Glutamatergic neuron (in vitro differentiated cells): ENCODE results near the gene TIMM10B. TPM values are rescaled to one million over a fixed set of nuclear protein-coding genes. Genes with fewer than 3 reads are reported as not detected.

Source experiments
- DNase-seq: peaks from one replicate; pipeline ENCODE4 v3.0.0; 2022
- H3K27ac Mint-ChIP-seq: one replicate; pipeline ENCODE4 v1.8.0; 2020; ENCODE audit warnings: mild to moderate bottlenecking, mixed read lengths, inconsistent platforms; ENCODE audit not compliant: unreplicated experiment
- H3K27me3 Mint-ChIP-seq: one replicate; pipeline ENCODE4 v1.8.0; 2020; ENCODE audit warnings: mild to moderate bottlenecking, moderate library complexity, mixed read lengths, inconsistent platforms; ENCODE audit not compliant: unreplicated experiment
- H3K36me3 Mint-ChIP-seq: one replicate; pipeline ENCODE4 v1.8.0; 2020; ENCODE audit warnings: mild to moderate bottlenecking, mixed read lengths, inconsistent platforms; ENCODE audit not compliant: unreplicated experiment
- H3K4me1 Mint-ChIP-seq: one replicate; pipeline ENCODE4 v1.8.0; 2020; ENCODE audit warnings: mild to moderate bottlenecking, low read depth, mixed read lengths, inconsistent platforms; ENCODE audit not compliant: unreplicated experiment
- H3K4me3 Mint-ChIP-seq: one replicate; pipeline ENCODE4 v1.8.0; 2020; ENCODE audit warnings: mild to moderate bottlenecking, mixed read lengths, inconsistent platforms; ENCODE audit not compliant: unreplicated experiment
- H3K9me3 Mint-ChIP-seq: one replicate; pipeline ENCODE4 v1.8.0; 2020; ENCODE audit warnings: mild to moderate bottlenecking, moderate library complexity, mixed read lengths, inconsistent platforms; ENCODE audit not compliant: unreplicated experiment
- total RNA-seq: library from RNA; stranded (reverse); fragmentation: NEBNext Ultra II Directional; extraction: Animal tissue kit (Norgen Biotek cat#: 25700); gene quantifications from one replicate; pipeline ENCODE4 v1.2.1, GENCODE V29; 2021; ENCODE audit not compliant: unreplicated experiment
- TF ChIP-seq, protein P1 (sequence below): fragments of 200-600 bp; sonication (generic); IDR thresholded peaks from one replicate; pipeline ENCODE4 v1.5.0; 2021; ENCODE audit not compliant: partially characterized antibody, unreplicated experiment

TIMM10B gene
- total RNA-seq, 1 donor from 2014 or later: 35.9 TPM

DNA sequence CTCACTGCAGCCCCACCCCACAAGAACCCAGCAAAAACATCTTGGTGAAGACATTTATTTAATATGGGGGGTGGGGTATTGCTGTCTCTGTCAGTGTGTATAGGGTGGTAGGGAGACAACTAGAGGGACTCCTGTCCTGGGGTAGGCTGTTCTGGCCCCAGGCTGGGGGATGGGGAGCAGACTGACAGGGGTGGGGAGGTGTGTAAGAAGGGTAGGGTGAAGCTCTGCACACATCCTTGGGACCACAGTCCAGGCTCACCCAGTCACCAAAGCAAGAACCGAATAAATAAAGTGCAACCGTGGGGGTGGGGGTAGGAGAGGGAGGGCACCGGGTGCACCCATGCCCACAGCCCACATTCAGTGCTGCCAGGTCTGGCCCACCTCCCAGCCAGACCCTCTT is 32.7 kb upstream of the TIMM10B start:
- H3K27me3 Mint-ChIP-seq: no peaks in the 10 kb centered on the region
- no peaks in the 10 kb centered on the region for H3K9me3 Mint-ChIP-seq
- TF ChIP-seq, protein P1, sequence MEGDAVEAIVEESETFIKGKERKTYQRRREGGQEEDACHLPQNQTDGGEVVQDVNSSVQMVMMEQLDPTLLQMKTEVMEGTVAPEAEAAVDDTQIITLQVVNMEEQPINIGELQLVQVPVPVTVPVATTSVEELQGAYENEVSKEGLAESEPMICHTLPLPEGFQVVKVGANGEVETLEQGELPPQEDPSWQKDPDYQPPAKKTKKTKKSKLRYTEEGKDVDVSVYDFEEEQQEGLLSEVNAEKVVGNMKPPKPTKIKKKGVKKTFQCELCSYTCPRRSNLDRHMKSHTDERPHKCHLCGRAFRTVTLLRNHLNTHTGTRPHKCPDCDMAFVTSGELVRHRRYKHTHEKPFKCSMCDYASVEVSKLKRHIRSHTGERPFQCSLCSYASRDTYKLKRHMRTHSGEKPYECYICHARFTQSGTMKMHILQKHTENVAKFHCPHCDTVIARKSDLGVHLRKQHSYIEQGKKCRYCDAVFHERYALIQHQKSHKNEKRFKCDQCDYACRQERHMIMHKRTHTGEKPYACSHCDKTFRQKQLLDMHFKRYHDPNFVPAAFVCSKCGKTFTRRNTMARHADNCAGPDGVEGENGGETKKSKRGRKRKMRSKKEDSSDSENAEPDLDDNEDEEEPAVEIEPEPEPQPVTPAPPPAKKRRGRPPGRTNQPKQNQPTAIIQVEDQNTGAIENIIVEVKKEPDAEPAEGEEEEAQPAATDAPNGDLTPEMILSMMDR: no peak
- no peaks in the 10 kb centered on the region for H3K36me3 Mint-ChIP-seq
- no peak overlapping the region for H3K27ac Mint-ChIP-seq
- DNase-seq: no peak
- H3K4me3 Mint-ChIP-seq: no peak overlapping the region
- H3K4me1 Mint-ChIP-seq: no peaks in the 10 kb centered on the region

DNA sequence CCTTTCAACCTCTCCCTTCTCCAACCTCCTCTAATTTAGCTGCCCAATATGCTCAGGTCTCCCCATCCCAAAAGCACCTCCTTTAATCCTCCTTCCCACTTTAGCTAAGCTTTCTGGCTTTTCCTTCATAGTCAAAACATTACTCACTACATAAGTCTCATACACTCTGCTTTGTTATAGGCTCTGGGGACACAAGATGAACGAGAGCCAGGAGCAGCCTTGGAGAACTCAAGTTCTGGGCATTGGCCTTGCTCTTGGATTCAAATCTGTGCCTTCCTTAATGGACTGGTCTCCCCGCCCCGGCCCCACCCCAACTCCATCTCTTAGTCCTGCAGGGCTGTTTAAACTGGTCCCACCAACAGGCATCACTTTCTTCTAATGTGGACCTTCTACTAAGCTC is 29.1 kb upstream of the TIMM10B start:
- Mint-ChIP-seq H3K9me3 (no peaks in the 10 kb centered on the region), H3K27ac (no peak overlapping the region), H3K4me3 (no peak overlapping the region), H3K4me1 (no peaks in the 10 kb centered on the region), H3K36me3 (no peaks in the 10 kb centered on the region), H3K27me3 (peaks cover 3% of the 10 kb centered on the region)
- DNase-seq: no peak
- TF ChIP-seq, protein P1: no peak

DNA sequence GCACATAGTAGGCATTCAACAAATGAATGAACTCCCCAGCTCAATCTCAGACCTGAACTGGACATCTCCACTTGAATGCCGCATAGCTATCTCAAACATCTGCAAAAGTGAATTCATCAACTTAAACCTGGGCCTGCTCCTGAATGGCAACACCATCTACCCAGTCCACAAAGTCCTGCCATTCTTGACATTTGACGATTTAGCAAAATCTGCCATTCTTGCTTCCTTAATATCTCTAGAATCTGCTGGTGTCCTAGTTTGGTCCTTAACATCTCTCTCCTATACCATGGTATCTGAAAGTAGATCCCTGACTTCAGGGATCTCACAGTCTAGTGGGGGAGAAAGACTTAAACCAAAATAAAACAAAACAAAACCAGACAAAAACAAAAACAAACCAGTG is 28.1 kb upstream of the TIMM10B start:
- no peak overlapping the region for H3K4me3 Mint-ChIP-seq
- no peaks in the 10 kb centered on the region for H3K36me3 Mint-ChIP-seq
- no peak overlapping the region for H3K27ac Mint-ChIP-seq
- H3K27me3 Mint-ChIP-seq: peaks cover 3% of the 10 kb centered on the region
- no peaks in the 10 kb centered on the region for H3K9me3 Mint-ChIP-seq
- no peak for DNase-seq
- TF ChIP-seq, protein P1: no peak
- H3K4me1 Mint-ChIP-seq: no peaks in the 10 kb centered on the region

DNA sequence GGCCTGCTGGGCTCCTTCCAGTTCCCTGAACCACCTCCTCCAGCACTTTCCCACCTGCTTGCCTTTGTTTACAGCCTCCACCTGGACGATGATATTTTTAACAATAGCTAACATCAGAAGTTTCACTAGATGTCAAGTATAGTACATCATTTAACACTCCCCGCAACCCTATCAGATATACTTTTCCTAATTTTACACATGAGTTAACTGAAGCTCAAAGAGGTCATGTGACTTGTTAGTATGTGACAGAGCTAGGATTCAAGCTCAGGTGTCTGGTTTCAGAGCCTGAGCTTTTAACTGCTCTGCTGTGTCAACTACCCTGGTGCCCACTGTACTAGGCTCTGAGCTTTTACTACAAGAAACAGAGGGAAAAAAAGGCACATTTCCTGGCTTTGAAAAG is 26.2 kb upstream of the TIMM10B start:
- H3K36me3 Mint-ChIP-seq: no peaks in the 10 kb centered on the region
- H3K4me3 Mint-ChIP-seq: no peak overlapping the region
- H3K27ac Mint-ChIP-seq: no peak overlapping the region
- H3K27me3 Mint-ChIP-seq: peaks cover 5% of the 10 kb centered on the region
- TF ChIP-seq, protein P1: no peak
- no peaks in the 10 kb centered on the region for H3K4me1 Mint-ChIP-seq
- no peaks in the 10 kb centered on the region for H3K9me3 Mint-ChIP-seq
- no peak for DNase-seq

DNA sequence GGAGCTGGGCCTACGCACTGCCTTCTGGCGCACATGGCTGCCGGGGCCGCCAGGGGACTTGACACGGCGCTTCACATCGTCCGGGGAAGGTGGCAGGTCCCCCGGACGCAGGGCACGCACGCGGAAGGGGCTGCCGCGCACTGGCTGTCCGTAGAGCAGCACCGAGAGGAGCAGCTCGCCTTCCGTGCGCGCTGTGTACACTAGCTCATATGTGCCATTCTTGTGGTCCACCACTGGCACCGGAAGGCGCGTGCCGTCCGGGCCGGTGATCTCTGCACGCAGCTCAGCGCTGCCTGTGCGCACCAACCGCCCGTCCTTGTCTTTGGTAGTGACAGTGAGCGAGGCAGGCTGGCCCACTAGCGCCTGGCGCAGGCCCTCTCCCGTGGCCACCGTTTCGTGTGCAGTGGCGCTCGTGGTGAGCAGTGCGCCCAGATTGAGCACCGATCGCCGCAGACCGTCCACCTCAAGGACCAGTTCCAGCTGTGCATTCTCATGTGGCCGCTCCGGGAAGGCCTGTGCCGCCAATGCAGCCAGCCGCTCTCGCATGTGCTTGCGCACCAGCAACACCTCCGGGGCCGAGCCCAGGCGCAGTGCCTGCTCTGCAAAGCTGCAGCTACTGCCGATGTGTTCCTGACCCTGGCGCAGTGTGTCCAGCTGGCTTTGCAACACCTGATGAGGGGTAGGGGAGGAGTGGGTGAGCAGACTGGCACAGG is 24.8 kb upstream of the TIMM10B start:
- no peaks in the 10 kb centered on the region for H3K4me1 Mint-ChIP-seq
- TF ChIP-seq, protein P1: no peak
- H3K27me3 Mint-ChIP-seq: peaks cover 5% of the 10 kb centered on the region
- no peak for DNase-seq
- no peaks in the 10 kb centered on the region for H3K36me3 Mint-ChIP-seq
- H3K9me3 Mint-ChIP-seq: no peaks in the 10 kb centered on the region
- no peak overlapping the region for H3K4me3 Mint-ChIP-seq
- no peak overlapping the region for H3K27ac Mint-ChIP-seq
